GM18907 (cell line): ENCODE measurements around the gene CBL.
"Not testable (repeated sequence)": the region's sequence is repeated elsewhere in the genome, so short reads cannot be mapped to it uniquely, and the experiment has no call there.

ENCODE experiments used
- ATAC-seq: cut with Tn5 transposase; IDR thresholded peaks from one replicate; pipeline ENCODE4 v1.9.1; 2021; ENCODE audit warnings: mild to moderate bottlenecking, moderate library complexity; ENCODE audit not compliant: unreplicated experiment

Gene CBL

GRCh38 chr11:119205574-119206510, at the start of gene CBL:
Gene CBL, plus strand, starts transcription at chr11:119206339. Its CDS starts 79 bp downstream, at chr11:119206418.
- ATAC-seq: peak; percentile 78

GRCh38 chr11:119156496-119156895, 49.6 kb upstream of the CBL start:
- no peak for ATAC-seq

DNA sequence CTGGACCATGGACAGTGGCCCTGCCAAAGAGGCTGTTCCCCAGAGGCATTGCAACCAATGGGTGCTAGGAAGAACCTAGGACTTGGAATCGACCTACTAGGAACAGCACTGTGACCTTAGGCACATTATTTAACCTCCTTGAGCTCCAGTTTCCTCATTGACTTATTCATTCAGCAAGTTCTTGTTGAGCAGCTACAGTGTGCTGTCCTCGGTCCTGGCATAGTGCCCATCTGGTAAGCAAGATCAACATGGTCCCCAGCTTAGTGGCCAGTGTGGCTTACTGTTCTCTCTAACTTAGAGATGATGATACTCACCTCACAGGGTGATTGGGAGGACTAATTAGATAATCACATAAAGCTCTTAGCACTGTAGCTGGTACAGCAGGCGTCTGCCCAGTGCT, 49.1 kb upstream of the CBL start:
- ATAC-seq: no peak

DNA sequence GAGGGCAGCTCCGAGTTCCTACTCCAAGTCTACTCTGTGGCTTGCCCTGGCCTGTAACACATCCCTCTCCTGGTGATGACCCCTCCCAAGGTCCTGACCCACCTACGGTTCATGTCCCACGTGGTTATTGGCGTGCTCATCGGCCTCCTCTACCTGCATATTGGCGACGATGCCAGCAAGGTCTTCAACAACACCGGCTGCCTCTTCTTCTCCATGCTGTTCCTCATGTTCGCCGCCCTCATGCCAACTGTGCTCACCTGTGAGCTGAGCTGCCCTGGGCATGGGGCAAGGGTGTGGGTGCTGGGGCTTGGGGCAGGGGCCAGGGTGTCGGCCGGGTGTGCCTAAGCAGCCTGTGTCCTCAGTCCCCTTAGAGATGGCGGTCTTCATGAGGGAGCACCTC, 47.7 kb upstream of the CBL start:
- ATAC-seq: no peak

GRCh38 chr11:119160151-119160550, 46.0 kb upstream of the CBL start:
- ATAC-seq: no peak

DNA sequence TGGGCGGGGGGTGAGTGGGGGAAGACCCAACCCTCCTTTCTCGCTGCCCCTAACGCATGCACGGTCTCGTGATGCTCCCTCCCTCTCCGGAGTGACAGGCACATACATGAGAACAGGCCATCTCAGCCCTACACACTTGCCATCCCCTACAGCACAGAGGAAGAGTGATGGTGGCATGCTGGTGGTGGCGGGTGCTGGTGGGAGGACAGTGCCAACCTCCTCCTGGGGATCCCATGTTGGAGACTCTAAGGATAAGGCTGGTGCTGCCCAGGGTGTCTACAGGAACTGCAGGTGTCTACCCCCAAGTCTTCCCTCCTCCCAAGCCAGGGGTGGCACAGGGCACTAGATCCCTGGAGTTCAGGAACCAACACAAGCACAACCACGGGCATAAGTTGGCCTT, 44.3 kb upstream of the CBL start:
- no peak for ATAC-seq

GRCh38 chr11:119166368-119167076, 39.6 kb upstream of the CBL start:
- no peak for ATAC-seq

DNA sequence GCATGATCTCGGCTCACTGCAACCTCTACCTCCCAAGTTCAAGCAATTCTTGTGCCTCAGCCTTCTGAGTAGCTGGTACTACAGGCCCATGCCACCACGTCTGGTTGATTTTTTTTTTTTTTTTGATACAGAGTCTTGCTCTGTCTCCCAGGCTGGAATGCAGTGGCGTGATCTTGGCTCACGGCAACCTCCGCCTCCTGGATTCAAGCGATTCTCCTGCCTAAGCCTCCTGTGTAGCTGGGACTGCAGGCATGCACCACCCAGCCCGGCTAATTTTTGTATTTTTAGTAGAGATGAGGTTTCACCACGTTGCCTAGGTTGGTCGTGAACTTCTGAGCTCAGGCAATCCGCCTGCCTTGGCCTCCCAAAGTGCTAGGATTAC, 39.1 kb upstream of the CBL start:
- ATAC-seq: not testable (repeated sequence)

DNA sequence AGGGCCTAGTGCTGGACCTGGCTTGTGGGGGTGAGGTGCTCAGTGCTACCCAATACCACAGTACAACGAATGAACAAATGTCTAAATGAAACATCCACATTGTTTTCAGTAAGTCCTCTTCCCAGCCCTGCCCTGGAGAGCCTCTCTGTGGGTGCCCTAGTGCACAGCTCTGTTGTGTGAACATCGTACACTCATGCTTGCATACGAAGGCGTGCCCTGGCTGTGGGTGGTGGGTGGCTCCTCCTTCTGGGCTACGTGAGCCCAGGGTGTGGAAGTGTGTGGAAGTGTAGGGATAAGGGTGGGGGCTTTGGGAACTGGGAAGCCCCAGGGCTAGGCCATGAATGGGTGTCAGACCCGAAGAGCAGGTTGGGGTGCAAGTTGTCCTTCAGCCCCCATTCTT, 38.2 kb upstream of the CBL start:
- ATAC-seq: no peak

GRCh38 chr11:119168471-119169281, 37.5 kb upstream of the CBL start, which contains the start of gene NLRX1:
Gene NLRX1, plus strand, starts transcription at chr11:119168725. Its CDS starts 2,679 bp downstream, at chr11:119171404.
- peak; percentile 88 for ATAC-seq

- ATAC-seq: peak; percentile 25
Measured at GRCh38 chr11:119169282-119169719, 36.8 kb upstream of the CBL start.

DNA sequence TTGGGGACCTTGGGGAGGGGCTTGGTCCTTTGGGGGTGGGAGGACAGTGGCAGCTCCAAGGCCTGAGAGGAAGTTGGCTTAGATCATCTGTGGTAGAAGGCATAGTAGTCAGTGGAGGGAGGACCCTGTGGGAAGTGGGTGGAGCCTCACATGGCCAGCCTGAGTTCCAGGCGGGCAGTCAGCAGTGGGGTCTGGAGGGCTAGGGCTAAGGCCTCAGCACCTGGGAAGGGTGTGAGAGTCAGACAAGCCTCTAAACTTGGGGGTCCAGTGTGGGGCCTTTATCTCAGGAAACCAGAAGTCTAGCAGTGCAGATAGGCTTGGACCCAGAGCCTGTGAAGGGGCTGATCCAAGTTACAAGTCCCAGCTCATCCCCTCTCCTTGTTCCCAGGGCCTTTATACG, 33.6 kb upstream of the CBL start:
- no peak for ATAC-seq

GRCh38 chr11:119173453-119173852, 32.7 kb upstream of the CBL start:
- no peak for ATAC-seq

DNA sequence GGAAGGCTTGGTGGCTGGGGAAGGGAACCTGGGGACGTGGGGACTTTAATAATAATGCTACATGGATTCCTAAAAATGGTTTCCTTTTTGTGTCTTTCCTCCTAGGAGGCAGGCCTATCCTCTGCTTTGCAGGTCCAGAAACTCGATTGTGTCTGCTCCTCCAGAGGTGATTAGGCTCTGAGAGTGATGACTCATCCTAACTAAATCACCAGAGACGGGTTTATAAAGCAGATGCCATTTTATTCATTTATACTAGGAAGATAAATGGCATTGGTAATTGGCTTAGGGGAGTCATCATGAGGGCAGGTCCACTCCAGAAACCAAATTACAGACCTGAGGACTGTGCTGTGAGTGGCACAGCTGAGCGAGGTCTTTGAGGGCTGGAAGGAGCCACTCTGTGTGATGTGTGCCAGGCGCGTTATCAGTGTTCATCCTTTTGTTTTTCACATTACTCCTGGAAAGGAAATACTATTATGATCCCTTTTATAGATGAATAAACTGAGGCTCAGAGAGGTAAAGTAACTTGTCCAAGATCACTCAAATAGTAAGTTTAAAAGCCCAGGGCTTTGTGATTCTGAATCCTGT, 30.6 kb upstream of the CBL start:
- no peak for ATAC-seq

DNA sequence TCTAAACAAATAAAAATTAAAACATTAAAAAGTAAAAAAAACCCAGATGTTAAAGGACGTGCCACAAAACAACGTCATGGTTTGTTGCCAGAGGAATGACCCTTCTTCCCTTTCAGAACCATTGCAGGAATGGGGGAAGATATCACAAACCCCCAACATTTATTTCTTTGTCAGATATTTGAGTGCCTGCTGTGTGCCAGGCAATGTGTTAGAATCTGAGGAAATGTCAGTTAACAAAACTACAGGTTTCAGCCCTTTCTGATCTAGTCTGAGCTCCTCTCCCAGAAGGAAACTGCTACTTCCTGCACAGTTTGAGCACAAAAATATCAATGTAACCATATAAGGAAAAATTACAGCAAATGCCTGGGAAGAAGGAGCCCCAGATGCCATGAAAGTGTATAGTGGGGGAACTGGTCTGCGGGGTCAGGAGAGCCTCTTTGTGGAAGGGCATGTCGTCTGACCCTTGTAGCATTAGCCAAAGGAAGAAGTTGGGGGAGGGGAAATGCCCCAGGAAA, 27.9 kb upstream of the CBL start:
- no peak for ATAC-seq

- ATAC-seq: no peak
Measured at GRCh38 chr11:119179342-119179741, 26.8 kb upstream of the CBL start.

GRCh38 chr11:119179983-119180382, 26.2 kb upstream of the CBL start:
- ATAC-seq: no peak

DNA sequence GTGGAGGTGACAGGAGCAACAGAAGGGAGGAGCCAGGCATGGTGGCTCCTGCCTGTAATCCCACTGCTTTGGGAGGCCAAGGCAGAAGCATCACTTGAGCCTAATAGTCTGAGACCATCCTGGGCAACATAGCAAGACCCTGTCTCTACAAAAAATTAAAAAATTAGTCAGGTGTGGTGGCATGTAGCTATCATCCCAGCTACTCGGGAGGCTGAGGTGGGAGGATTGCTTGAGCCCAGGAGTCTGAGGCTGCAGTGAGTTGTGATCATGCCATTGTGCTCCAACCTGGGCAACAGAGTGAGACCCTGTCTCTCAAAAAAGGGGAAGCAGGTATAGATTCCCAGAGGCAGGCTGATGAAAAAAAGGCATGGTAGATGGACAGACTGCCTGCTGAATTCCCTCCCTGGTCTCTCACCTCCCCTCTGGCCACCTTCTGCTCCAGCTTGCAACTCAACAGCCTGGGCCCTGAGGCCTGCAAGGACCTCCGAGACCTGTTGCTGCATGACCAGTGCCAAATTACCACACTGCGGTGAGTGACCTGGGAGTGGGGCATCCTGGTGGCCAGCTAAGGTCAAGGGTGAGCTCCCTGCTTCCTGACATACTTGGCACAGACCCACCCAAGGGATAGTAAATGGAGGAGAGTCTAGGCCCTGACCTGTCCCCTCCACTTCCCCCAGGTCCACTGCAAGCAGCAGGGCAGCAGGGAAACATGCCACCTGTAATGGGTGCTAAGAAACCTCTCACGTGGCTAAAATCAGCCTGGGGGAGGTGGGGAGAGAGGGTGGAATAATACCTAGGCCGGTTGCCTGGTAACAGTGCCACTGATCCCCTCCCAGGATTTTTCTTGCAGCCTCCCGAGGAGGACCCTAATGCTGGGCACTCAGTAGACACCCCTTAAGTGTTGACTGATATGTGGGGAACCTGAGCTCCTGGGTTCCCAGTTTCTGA, 25.1 kb upstream of the CBL start:
- no peak for ATAC-seq

- ATAC-seq: no peak
Measured at GRCh38 chr11:119181677-119182412, 24.3 kb upstream of the CBL start.
